Hindlimb muscle (tissue), 1 donor: ENCODE data around the gene ETV5. TPM values are rescaled to one million over a fixed set of nuclear protein-coding genes. Genes with fewer than 3 reads are reported as not detected.
"Not testable (repeated sequence)": the region's sequence is repeated elsewhere in the genome, so short reads cannot be mapped to it uniquely, and the experiment has no call there.

Experiments
- DNase-seq: peaks from one replicate; pipeline ENCODE4 v3.0.0-alpha.2; 2013
- polyA plus RNA-seq: library from polyadenylated mRNA; unstranded; fragments of 120-200 nt; gene quantifications from one replicate; pipeline ENCODE4 v1.2.1, GENCODE V29; 2013; ENCODE audit not compliant: insufficient read length

Gene ETV5
- polyA plus RNA-seq, 1 donor = 23.1 TPM

GRCh38 chr3:186021250-186021649, 87.6 kb downstream of the ETV5 start:
- not testable (repeated sequence) for DNase-seq

- DNase-seq = not testable (repeated sequence)
Observed at GRCh38 chr3:186019288-186019687, 89.6 kb downstream of the ETV5 start.

- DNase-seq = no peak
Observed at GRCh38 chr3:186014866-186015265, 94.0 kb downstream of the ETV5 start.

- DNase-seq = no peak
Observed at GRCh38 chr3:186013312-186013711, 95.6 kb downstream of the ETV5 start.

GRCh38 chr3:186012137-186012536, 96.8 kb downstream of the ETV5 start:
- no peak for DNase-seq

GRCh38 chr3:186004671-186005070, 104.2 kb downstream of the ETV5 start:
- no peak for DNase-seq

GRCh38 chr3:186004209-186004608, 104.7 kb downstream of the ETV5 start:
- no peak for DNase-seq

GRCh38 chr3:186003610-186004009, 105.3 kb downstream of the ETV5 start:
- DNase-seq = no peak

GRCh38 chr3:186002884-186003472, 105.9 kb downstream of the ETV5 start:
- no peak for DNase-seq

GRCh38 chr3:186001842-186002241, 107.0 kb downstream of the ETV5 start:
- no peak for DNase-seq

GRCh38 chr3:185999221-185999620, 109.7 kb downstream of the ETV5 start:
- DNase-seq = no peak

GRCh38 chr3:185998136-185998535, 110.8 kb downstream of the ETV5 start:
- DNase-seq = no peak

- no peak for DNase-seq
Observed at GRCh38 chr3:185997130-185997529, 111.8 kb downstream of the ETV5 start.

Other genes starting within 250 kb of the ETV5 start
- gene TRA2B, start 171.1 kb downstream of the ETV5 start, polyA plus RNA-seq = 163 TPM